Measurements from ENCODE around the gene UTP11.

The UTP11 gene

GRCh38 chr1:38064197-38064903 lies 51.8 kb downstream of the UTP11 start:
- peaks cover 99% of the 10 kb centered on the region for H3K79me2 ChIP-seq (ENCODE audit: low read length)
- no peak overlapping the region for H3K4me3 ChIP-seq (ENCODE audit: low read length)
- peak overlapping the region; percentile 45 for H3K4me2 ChIP-seq (ENCODE audit: low read length)
- no peak overlapping the region for H2AFZ ChIP-seq (ENCODE audit: low read depth, low read length)
- H4K20me1 ChIP-seq (ENCODE audit: insufficient read depth, low read length): peaks cover 73% of the 10 kb centered on the region
- H3K27me3 ChIP-seq (ENCODE audit: low read depth, low read length): no peaks in the 10 kb centered on the region
- H3K4me1 ChIP-seq (ENCODE audit: low read length): peaks cover 86% of the 10 kb centered on the region
- H3K9me3 ChIP-seq (ENCODE audit: insufficient read depth, low read length): no peaks in the 10 kb centered on the region
- H3K27ac ChIP-seq (ENCODE audit: low read length): peak overlapping the region; percentile 51; the same call in 1 of the 2 replicates
- H3K36me3 ChIP-seq (replicated peaks; ENCODE audit: low read depth, low read length): peaks cover 24% of the 10 kb centered on the region
- peak overlapping the region; percentile 50; the same call in 1 of the 2 replicates for H3K9ac ChIP-seq (ENCODE audit: low read length)
- TF ChIP-seq EZH2phosphoT487 (IDR thresholded peaks at IDR 0.05; ENCODE audit: low read depth) (no peak), CTCF (IDR thresholded peaks at IDR 0.05; ENCODE audit: low read depth, low read length) (no peak)

- Histone ChIP-seq H3K36me3 (replicated peaks; ENCODE audit: low read depth, low read length) (peaks cover 25% of the 10 kb centered on the region), H3K4me2 (ENCODE audit: low read length) (peak overlapping the region; percentile 67), H3K79me2 (ENCODE audit: low read length) (peaks cover 99% of the 10 kb centered on the region), H3K27me3 (ENCODE audit: low read depth, low read length) (no peaks in the 10 kb centered on the region), H3K4me1 (ENCODE audit: low read length) (peaks cover 75% of the 10 kb centered on the region), H4K20me1 (ENCODE audit: insufficient read depth, low read length) (peaks cover 93% of the 10 kb centered on the region), H3K9ac (ENCODE audit: low read length) (peak overlapping the region; percentile 5; the same call in 1 of the 2 replicates), H2AFZ (ENCODE audit: low read depth, low read length) (no peak overlapping the region), H3K4me3 (ENCODE audit: low read length) (peak overlapping the region; percentile 39; the same call in 1 of the 2 replicates), H3K27ac (ENCODE audit: low read length) (no peak overlapping the region), H3K9me3 (ENCODE audit: insufficient read depth, low read length) (no peaks in the 10 kb centered on the region)
- no peak for TF ChIP-seq CTCF (IDR thresholded peaks at IDR 0.05; ENCODE audit: low read depth, low read length)
- no peak for TF ChIP-seq EZH2phosphoT487 (IDR thresholded peaks at IDR 0.05; ENCODE audit: low read depth)
These were observed 55.9 kb downstream of the UTP11 start for GRCh38 chr1:38068220-38068979.

- Histone ChIP-seq H2AFZ (ENCODE audit: low read depth, low read length) (no peak overlapping the region), H3K4me2 (ENCODE audit: low read length) (no peak overlapping the region), H3K4me3 (ENCODE audit: low read length) (no peak overlapping the region), H3K9me3 (ENCODE audit: insufficient read depth, low read length) (no peaks in the 10 kb centered on the region), H3K36me3 (replicated peaks; ENCODE audit: low read depth, low read length) (peaks cover 25% of the 10 kb centered on the region), H3K9ac (ENCODE audit: low read length) (no peak overlapping the region), H3K4me1 (ENCODE audit: low read length) (peaks cover 70% of the 10 kb centered on the region), H3K79me2 (ENCODE audit: low read length) (peaks cover 100% of the 10 kb centered on the region), H3K27me3 (ENCODE audit: low read depth, low read length) (no peaks in the 10 kb centered on the region), H3K27ac (ENCODE audit: low read length) (no peak overlapping the region), H4K20me1 (ENCODE audit: insufficient read depth, low read length) (peaks cover 95% of the 10 kb centered on the region)
- no peak for TF ChIP-seq EZH2phosphoT487 (IDR thresholded peaks at IDR 0.05; ENCODE audit: low read depth)
- no peak for TF ChIP-seq CTCF (IDR thresholded peaks at IDR 0.05; ENCODE audit: low read depth, low read length)
These were observed 56.4 kb downstream of the UTP11 start for GRCh38 chr1:38068980-38069340.

All from OCI-LY3 (cell line).